Left lung (tissue), 10 donors: ENCODE data around the gene AFF1. TPM values are rescaled to one million over a fixed set of nuclear protein-coding genes. Genes with fewer than 3 reads are reported as not detected.

Experiments used
- ATAC-seq: fragments of 200-7000 bp; cut with Tn5 transposase; one replicate; pipeline ENCODE4 v1.9.1; 2020; ENCODE audit warnings: moderate library complexity
- DNase-seq, 4 donors: peaks; one replicate each; pipeline ENCODE4 v3.0.0-alpha.2; 2013 to 2020
- H3K27ac ChIP-seq, 2 donors: fragments of 200-600 bp; sonication (generic) in 1 of 2; one replicate each; pipeline versions ENCODE4 v1.5.0 to v1.8.0; 2020 to 2021
- H3K27me3 ChIP-seq, 2 donors: fragments of 200-600 bp; sonication (generic) in 1 of 2; one replicate each; pipeline versions ENCODE4 v1.5.0 to v1.8.0; 2020 to 2021
- H3K36me3 ChIP-seq, 2 donors: fragments of 200-600 bp; sonication (generic) in 1 of 2; one replicate each; pipeline versions ENCODE4 v1.5.0 to v1.8.0; 2020 to 2021
- H3K4me1 ChIP-seq, 2 donors: fragments of 200-600 bp; one replicate each; pipeline ENCODE4 v1.8.0; 2021
- H3K4me3 ChIP-seq, 2 donors: fragments of 200-600 bp; sonication (generic) in 1 of 2; one replicate each; pipeline versions ENCODE4 v1.5.0 to v1.8.0; 2020 to 2021; ENCODE audit warnings: mild to moderate bottlenecking in 1 of 2
- H3K9me3 ChIP-seq, 2 donors: fragments of 200-600 bp; sonication (generic) in 1 of 2; one replicate each; pipeline versions ENCODE4 v1.5.0 to v1.8.0; 2020 to 2021
- intact Hi-C, 2 donors: fragments of 100-400 bp; cut with DNase I; formaldehyde crosslinking; loops; one replicate each; pipeline versions ENCODE4 v1.11.2 to v1.14.2; 2022
- polyA plus RNA-seq, 6 donors: library from polyadenylated mRNA; unstranded; fragments of 120-200 nt; gene quantifications; one replicate each; pipeline ENCODE4 v1.2.1, GENCODE V29; 2013; ENCODE audit not compliant: insufficient read length in 6 of 6
- total RNA-seq, 2 donors: library from RNA; stranded (reverse); fragmentation: NEBNext Ultra II Directional; extraction: Animal tissue kit (Norgen Biotek cat#: 25700); gene quantifications; one replicate each; pipeline ENCODE4 v1.2.1, GENCODE V29; 2021
- TF ChIP-seq, protein P1 (sequence below), 2 donors: fragments of 200-600 bp; sonication (generic) in 1 of 2; IDR thresholded peaks; one replicate each; pipeline versions ENCODE4 v1.5.0 to v1.8.0; 2021; ENCODE audit warnings: antibody characterized with exemption in 2 of 2
- donor health status: DM: no; HTN: yes; CAD: no.
- donor health status: DM: no; HTN: no; CAD: no.

Gene AFF1
- total and polyA plus RNA-seq, 8 donors, result 40.8 to 86.0 (median 48.1) TPM

DNA sequence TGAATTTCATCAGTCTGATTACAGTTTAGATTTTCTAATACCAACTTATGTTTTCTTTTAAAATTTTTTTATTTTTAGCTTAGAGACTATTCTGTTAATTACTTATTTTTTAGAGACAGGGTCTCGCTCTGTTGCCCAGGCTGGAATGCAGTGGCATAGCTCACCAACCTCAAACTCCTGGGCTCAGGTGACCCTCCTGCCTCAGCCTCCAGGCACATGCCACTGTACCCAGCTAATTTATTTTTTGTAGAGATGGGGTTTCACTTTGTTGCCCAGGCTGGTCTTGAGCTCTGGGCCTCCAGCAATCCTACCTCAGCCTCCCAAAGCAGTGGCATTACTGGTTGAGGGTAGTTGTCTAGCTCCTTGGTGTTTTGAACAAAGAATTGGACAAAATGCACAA lies 183.6 kb downstream of the AFF1 start:
- no peak overlapping the region for H3K4me3 ChIP-seq
- TF ChIP-seq, protein P1, sequence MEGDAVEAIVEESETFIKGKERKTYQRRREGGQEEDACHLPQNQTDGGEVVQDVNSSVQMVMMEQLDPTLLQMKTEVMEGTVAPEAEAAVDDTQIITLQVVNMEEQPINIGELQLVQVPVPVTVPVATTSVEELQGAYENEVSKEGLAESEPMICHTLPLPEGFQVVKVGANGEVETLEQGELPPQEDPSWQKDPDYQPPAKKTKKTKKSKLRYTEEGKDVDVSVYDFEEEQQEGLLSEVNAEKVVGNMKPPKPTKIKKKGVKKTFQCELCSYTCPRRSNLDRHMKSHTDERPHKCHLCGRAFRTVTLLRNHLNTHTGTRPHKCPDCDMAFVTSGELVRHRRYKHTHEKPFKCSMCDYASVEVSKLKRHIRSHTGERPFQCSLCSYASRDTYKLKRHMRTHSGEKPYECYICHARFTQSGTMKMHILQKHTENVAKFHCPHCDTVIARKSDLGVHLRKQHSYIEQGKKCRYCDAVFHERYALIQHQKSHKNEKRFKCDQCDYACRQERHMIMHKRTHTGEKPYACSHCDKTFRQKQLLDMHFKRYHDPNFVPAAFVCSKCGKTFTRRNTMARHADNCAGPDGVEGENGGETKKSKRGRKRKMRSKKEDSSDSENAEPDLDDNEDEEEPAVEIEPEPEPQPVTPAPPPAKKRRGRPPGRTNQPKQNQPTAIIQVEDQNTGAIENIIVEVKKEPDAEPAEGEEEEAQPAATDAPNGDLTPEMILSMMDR (IDR thresholded peaks at IDR 0.05), result no peak
- ATAC-seq (no peak), DNase-seq (no peak)
- no peaks in the 10 kb centered on the region for H3K27me3 ChIP-seq
- H3K36me3 ChIP-seq, result peaks cover 0 to 61% of the 10 kb centered on the region in 2 donors
- peaks cover 4 to 38% of the 10 kb centered on the region in 2 donors for H3K4me1 ChIP-seq
- H3K27ac ChIP-seq, result peak overlapping the region in 1 of 2 donors; percentile 26
- intact Hi-C loops, result no loop called here
- no peaks in the 10 kb centered on the region for H3K9me3 ChIP-seq

DNA sequence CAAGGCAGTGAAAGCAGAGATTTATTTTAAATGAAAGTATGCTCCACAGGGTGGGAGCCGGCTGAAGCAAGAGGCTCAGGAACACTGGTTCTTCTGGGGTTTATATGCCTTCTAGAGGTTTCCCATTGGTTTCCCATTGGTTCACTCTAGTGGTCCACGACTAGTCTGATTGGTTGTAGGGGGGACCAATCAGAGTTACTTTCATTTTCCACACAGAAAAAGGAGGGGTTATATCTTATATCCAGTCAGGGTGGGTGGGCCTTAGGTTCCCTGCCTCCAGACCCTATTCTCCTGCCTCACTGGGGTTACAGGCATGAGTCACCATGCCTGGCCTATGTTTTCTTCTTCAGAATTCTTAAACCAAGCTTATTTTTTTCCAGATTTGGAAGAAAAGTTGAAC lies 184.0 kb downstream of the AFF1 start:
- Histone ChIP-seq H3K4me1 (peaks cover 4 to 38% of the 10 kb centered on the region in 2 donors), H3K27me3 (no peaks in the 10 kb centered on the region), H3K36me3 (peaks cover 0 to 59% of the 10 kb centered on the region in 2 donors), H3K4me3 (no peak overlapping the region), H3K9me3 (no peaks in the 10 kb centered on the region), H3K27ac (peak overlapping the region in 1 of 2 donors; percentile 26)
- ATAC-seq (no peak), DNase-seq (no peak)
- intact Hi-C loops, result no loop called here
- TF ChIP-seq, protein P1 (IDR thresholded peaks at IDR 0.05), result no peak

DNA sequence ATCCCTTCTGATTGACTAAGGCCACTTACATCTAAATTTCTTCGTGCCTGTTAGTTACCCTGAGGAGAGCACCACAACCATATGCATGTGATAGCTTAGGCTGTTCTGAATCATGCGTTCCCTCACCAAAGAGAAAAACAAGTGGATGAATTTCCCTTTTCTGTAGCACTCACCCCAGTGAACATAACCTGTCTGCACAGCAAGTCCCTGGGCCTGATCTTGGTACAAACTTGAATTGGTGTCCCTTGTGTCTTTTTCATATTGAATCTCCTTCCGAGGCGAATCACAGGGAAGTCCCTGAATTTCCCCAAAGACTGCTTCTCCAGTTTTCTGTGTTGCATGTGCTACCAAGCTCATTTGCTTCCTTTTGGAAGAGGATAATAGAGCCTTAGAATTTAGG lies 185.2 kb downstream of the AFF1 start:
- TF ChIP-seq, protein P1 (IDR thresholded peaks at IDR 0.05), result no peak
- Histone ChIP-seq H3K27me3 (no peaks in the 10 kb centered on the region), H3K4me1 (peaks cover 4 to 38% of the 10 kb centered on the region in 2 donors), H3K36me3 (peaks cover 0 to 54% of the 10 kb centered on the region in 2 donors), H3K27ac (peak overlapping the region; percentile 10 to 15), H3K9me3 (no peaks in the 10 kb centered on the region), H3K4me3 (no peak overlapping the region)
- DNase-seq (no peak), ATAC-seq (no peak)
- intact Hi-C loops, result no loop called here

DNA sequence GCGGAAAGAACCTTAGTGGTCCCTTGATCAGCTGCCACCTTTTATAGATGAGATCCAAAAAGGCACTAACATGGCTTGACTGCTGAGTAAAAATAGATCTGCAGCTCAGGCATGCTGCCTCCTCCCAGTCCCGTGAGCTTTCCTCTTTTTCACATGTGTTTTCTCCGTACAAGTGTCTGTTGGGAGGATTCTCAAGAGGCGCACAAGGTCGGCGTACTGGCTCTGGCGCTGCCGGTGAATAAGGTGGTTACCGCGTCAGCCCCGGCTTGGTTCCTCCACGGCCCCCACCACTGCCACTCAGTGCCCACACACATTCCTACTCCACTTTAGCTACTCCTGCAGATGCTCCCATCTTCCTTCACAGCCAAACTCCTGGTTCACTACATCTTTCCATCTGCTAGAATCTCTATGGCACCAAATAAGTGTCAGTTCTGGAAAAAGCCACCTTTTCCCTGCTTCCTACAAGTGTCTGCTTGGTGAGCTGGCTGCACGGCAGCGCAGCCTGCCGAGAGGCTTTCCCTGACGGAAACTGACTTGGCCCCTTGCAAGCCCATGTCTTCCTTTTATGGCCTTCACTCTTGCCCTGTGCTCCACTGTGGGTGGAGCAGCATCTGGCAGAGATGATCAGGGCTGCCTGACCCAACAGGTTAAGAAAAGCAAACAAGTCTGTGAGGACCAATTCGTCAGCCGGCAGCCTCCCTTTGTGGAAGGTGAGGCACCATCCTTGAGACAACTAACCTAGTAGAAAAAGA lies 185.8 kb downstream of the AFF1 start:
- Histone ChIP-seq H3K4me1 (peaks cover 4 to 38% of the 10 kb centered on the region in 2 donors), H3K4me3 (no peak overlapping the region), H3K27me3 (no peaks in the 10 kb centered on the region), H3K27ac (peak overlapping the region; percentile 10 to 15), H3K9me3 (no peaks in the 10 kb centered on the region), H3K36me3 (peaks cover 0 to 54% of the 10 kb centered on the region in 2 donors)
- DNase-seq, result peak in 2 of 4 donors; percentile 68 to 70
- peak; percentile 76 for ATAC-seq
- intact Hi-C loops, result no loop called here
- TF ChIP-seq, protein P1 (IDR thresholded peaks at IDR 0.05), result no peak

DNA sequence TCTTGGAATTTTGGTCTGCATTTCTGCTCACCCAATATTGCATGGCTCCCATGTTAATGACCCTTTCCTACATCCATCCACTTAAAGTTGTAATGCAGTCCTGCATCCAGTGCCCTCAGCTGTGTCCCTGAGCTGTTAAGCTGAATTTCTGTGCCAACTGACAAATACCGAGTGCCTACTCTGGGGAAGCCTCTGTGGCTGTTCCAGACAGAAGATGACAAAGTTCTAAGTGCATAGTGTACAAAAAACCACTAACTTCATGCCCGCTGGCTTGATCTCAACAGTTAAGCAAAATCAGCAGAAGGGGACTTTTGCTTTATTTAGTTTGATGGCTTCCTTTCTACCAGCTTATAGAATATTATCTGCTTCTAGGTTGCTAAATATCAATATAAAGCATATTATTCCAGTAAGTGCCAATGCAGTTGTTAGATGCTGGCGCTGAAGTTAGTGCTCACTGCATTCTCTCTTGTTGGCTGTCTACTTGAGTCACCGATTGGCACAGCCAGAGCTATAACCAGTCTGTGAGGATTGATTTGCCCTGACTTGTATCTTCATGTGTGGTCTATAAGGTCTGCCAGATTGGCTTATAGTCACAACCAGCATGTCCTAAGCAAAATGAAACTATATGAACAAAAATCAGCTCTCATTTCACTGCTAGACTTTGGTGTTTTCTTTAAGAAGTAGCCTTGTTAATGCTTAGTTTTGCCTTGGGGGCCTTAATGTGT lies 186.7 kb downstream of the AFF1 start:
- TF ChIP-seq, protein P1 (IDR thresholded peaks at IDR 0.05), result no peak
- H3K4me3 ChIP-seq, result no peak overlapping the region
- no peaks in the 10 kb centered on the region for H3K27me3 ChIP-seq
- intact Hi-C loops, result no loop called here
- peak overlapping the region; percentile 38 to 61 for H3K27ac ChIP-seq
- H3K36me3 ChIP-seq, result peaks cover 0 to 54% of the 10 kb centered on the region in 2 donors
- no peaks in the 10 kb centered on the region for H3K9me3 ChIP-seq
- DNase-seq, result peak in 1 of 4 donors; percentile 32
- ATAC-seq, result peak; percentile 3
- peaks cover 4 to 38% of the 10 kb centered on the region in 2 donors for H3K4me1 ChIP-seq
